Mucosa of stomach (tissue), 1 donor: ENCODE data around the gene RDH13.
"Not testable (repeated sequence)": the region's sequence is repeated elsewhere in the genome, so short reads cannot be mapped to it uniquely, and the experiment has no call there.

ENCODE experiments used
- H3K27me3 ChIP-seq: one replicate; pipeline ENCODE4 v1.7.0; 2013; ENCODE audit warnings: mild to moderate bottlenecking, low read length; ENCODE audit not compliant: control insufficient read depth, insufficient read depth
- H3K36me3 ChIP-seq: one replicate; pipeline ENCODE4 v1.7.0; 2013; ENCODE audit warnings: low read length; ENCODE audit not compliant: control insufficient read depth, insufficient read depth
- H3K4me1 ChIP-seq: one replicate; pipeline ENCODE4 v1.7.0; 2013; ENCODE audit warnings: mild to moderate bottlenecking, low read length; ENCODE audit not compliant: control insufficient read depth, insufficient read depth
- H3K4me3 ChIP-seq: one replicate; pipeline ENCODE4 v1.7.0; 2013; ENCODE audit warnings: low read length
- H3K9ac ChIP-seq: one replicate; pipeline ENCODE4 v1.7.0; 2013; ENCODE audit warnings: mild to moderate bottlenecking, low read length, moderate library complexity
- H3K9me3 ChIP-seq: one replicate; pipeline ENCODE4 v1.7.0; 2013; ENCODE audit warnings: mild to moderate bottlenecking, low read length, moderate library complexity; ENCODE audit not compliant: control insufficient read depth
- donor health status: Pancreatic carcinoma.

Gene RDH13

GRCh38 chr19:55014714-55015113 is 48.2 kb downstream of the RDH13 start:
- Histone ChIP-seq H3K9ac (no peak overlapping the region), H3K4me1 (no peaks in the 10 kb centered on the region), H3K27me3 (no peaks in the 10 kb centered on the region), H3K9me3 (no peaks in the 10 kb centered on the region), H3K4me3 (no peak overlapping the region), H3K36me3 (no peaks in the 10 kb centered on the region)

- Histone ChIP-seq H3K4me3 (no peak overlapping the region), H3K9me3 (no peaks in the 10 kb centered on the region), H3K4me1 (no peaks in the 10 kb centered on the region), H3K9ac (no peak overlapping the region), H3K36me3 (no peaks in the 10 kb centered on the region), H3K27me3 (no peaks in the 10 kb centered on the region)
These were observed 49.4 kb downstream of the RDH13 start for GRCh38 chr19:55013596-55013995.

DNA sequence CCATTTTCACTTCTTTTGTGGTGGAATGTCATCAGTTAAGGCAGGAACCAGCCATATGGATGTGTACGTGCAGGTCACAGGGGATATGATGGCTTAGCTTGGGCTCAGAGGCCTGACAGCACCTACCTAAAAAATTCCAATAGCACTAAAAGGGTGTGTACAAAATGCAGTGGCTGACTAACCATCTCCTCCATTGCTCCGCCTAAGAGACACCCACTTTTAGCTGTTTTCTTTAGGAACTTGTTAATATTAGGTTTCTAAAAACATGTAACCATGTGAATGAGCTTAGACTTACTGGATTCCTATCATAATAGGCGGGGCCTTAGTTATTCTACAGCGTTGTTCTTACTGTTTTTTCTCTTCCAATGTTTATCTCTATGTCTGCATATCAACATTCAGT is 50.6 kb downstream of the RDH13 start:
- Histone ChIP-seq H3K9me3 (no peaks in the 10 kb centered on the region), H3K36me3 (no peaks in the 10 kb centered on the region), H3K4me1 (no peaks in the 10 kb centered on the region)

GRCh38 chr19:55010561-55010960 is 52.4 kb downstream of the RDH13 start:
- H3K36me3 ChIP-seq, H3K27me3 ChIP-seq, H3K9ac ChIP-seq, H3K4me1 ChIP-seq, H3K4me3 ChIP-seq, H3K9me3 ChIP-seq: not testable (repeated sequence)

More for the DNA sequence above, 50.6 kb downstream of the RDH13 start:
- no peak overlapping the region for H3K4me3 ChIP-seq
- H3K9ac ChIP-seq, result no peak overlapping the region
- no peaks in the 10 kb centered on the region for H3K27me3 ChIP-seq

GRCh38 chr19:55008781-55009180 is 54.2 kb downstream of the RDH13 start:
- H3K4me1 ChIP-seq, H3K27me3 ChIP-seq, H3K36me3 ChIP-seq, H3K9ac ChIP-seq, H3K4me3 ChIP-seq, H3K9me3 ChIP-seq: not testable (repeated sequence)

DNA sequence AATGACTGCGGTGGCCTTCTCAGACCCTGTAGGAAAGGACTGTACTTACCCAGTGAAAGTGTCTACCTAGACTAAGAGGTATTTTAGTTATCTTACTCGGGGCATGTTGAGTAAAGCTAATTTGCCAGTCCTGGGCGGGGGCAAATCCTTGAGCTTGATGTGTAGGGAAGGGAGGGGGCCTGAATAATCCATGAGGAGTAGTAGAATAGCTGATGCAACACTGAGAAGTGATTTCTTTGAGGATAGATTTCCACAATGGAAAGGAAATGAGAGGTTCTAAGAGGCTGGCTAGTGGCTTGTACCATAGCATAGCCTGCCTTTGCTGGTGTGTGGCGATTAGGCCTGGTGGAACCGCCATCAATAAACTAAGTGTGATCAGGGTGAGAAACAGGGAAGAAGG is 54.8 kb downstream of the RDH13 start:
- not testable (repeated sequence) for H3K27me3 ChIP-seq, H3K4me3 ChIP-seq, H3K9ac ChIP-seq, H3K4me1 ChIP-seq, H3K9me3 ChIP-seq, H3K36me3 ChIP-seq

DNA sequence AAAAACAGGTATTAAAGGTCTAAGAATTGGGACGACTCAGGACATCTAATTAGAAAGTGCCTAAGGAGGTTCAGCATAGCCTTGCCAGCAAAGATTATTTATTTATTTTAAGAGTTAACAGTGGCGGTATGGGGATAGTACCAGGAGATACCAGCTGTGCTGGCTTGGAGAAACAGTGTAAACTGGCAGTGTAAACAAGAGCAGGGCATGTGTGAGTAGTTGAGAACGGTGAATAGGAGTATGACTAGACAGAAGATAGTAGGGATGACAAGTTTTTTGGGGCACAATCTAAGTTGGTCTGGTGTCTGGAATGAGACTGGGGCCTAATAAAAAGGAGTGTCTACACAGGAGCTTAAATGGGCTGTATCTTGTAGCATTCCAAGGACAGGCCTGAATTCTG is 55.4 kb downstream of the RDH13 start:
- H3K9me3 ChIP-seq, H3K4me3 ChIP-seq, H3K36me3 ChIP-seq, H3K27me3 ChIP-seq, H3K9ac ChIP-seq, H3K4me1 ChIP-seq: not testable (repeated sequence)

DNA sequence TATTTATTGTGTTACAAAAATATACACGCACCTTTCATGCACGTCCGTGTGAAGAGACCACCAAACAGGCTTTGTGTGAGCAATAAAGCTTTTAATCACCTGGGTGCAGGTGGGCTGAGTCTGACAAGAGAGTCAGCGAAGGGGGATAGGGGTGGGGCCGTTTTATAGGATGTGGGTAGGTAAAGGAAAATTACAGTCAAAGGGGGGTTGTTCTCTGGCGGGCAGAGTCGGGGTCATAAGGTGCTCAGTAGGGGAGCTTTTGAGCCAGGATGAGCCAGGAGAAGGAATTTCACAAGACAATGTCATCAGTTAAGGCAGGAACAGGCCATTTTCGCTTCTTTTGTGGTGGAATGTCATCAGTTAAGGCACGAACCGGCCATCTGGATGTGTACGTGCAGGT is 56.2 kb downstream of the RDH13 start:
- H3K4me1 ChIP-seq, H3K36me3 ChIP-seq, H3K9me3 ChIP-seq, H3K9ac ChIP-seq, H3K4me3 ChIP-seq, H3K27me3 ChIP-seq: not testable (repeated sequence)

DNA sequence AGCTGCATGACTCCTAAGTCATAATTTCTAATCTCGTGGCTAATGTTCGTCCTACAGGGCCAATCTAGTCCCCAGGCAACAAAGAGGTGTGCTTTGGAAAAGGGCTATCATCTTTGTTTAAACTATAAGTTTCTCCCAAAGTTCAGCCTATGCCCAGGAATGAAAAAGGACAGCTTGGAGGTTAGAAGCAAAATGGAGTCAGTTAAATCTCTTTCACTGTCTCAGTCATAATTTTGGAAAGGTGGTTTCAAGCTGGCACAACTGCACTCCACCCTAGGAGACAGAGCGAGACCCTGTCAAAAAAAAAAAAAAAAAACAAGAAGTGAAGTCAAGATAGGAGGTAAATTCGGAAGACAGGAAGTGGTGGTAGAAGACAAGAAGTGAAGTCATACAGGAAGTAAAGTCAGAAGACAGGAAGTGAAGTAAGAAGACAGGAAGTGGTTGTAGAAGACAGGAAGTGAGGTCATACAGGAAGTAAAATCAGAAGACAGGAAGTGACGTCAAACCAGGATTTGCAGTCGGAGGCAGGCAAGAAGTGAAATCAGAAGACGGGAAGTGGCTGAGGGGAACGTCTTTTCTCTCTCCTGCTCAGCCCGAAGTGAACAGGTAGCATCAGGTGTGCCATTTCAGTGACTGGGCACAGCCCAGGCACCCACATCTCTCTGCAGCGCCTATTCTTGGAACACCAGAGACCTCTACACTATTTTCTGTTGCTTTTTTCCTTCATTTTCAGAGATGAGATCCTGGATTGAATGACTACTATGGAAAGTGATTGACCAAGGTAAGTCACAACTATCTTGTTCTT is 57.1 kb downstream of the RDH13 start:
- no peak overlapping the region for H3K9ac ChIP-seq
- no peak overlapping the region for H3K4me3 ChIP-seq
- no peaks in the 10 kb centered on the region for H3K4me1 ChIP-seq
- no peaks in the 10 kb centered on the region for H3K27me3 ChIP-seq
- no peaks in the 10 kb centered on the region for H3K9me3 ChIP-seq
- no peaks in the 10 kb centered on the region for H3K36me3 ChIP-seq

DNA sequence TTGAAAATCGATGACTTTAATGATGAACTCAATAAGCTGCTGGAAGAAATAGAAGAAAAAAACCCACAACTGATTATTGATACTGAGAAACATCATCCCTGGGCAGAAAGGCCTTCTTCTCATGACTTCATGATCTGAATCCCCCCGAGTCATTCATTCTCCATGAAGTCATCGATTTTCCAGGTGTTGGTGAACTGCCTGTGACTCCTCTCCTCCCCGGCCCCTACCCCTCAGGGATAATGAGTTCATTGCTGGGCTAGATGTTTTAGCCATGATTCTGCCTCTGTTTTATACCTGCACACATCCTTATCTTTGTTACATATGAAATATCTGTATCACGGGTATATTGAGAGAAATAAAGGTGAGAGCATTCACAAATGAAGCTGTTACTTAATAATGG is 62.2 kb downstream of the RDH13 start:
- no peaks in the 10 kb centered on the region for H3K27me3 ChIP-seq
- no peaks in the 10 kb centered on the region for H3K36me3 ChIP-seq
- H3K9me3 ChIP-seq, result no peaks in the 10 kb centered on the region
- no peak overlapping the region for H3K4me3 ChIP-seq
- H3K4me1 ChIP-seq, result no peaks in the 10 kb centered on the region
- no peak overlapping the region for H3K9ac ChIP-seq

GRCh38 chr19:54998751-54999239 is 64.2 kb downstream of the RDH13 start:
- H3K27me3 ChIP-seq, H3K9me3 ChIP-seq, H3K4me1 ChIP-seq, H3K4me3 ChIP-seq, H3K36me3 ChIP-seq, H3K9ac ChIP-seq: not testable (repeated sequence)

DNA sequence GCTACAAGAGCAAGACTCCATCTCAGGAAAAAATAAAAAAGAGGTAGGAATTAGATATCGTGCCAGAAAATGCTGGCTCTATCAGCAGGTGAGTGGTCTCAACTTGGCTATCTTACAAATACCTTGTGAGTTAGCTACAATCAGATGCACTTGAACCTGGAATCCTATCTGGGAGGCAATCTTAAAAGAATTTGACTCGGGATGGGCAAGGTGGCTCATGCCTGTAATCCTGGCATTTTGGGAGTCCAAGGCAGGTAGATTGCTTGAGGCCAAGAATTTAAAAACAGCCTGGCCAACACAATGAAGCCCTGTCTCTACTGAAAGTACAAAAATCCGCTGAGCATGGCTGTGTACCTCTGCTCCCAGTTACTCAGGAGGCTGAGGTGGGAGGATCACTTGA is 67.4 kb downstream of the RDH13 start:
- H3K4me1 ChIP-seq, result no peaks in the 10 kb centered on the region
- no peak overlapping the region for H3K9ac ChIP-seq
- H3K9me3 ChIP-seq, result no peaks in the 10 kb centered on the region
- H3K27me3 ChIP-seq, result no peaks in the 10 kb centered on the region
- H3K36me3 ChIP-seq, result no peaks in the 10 kb centered on the region
- H3K4me3 ChIP-seq, result no peak overlapping the region
